HepG2 (cell line): ENCODE results near the gene CIB2. TPM values are rescaled to one million over a fixed set of nuclear protein-coding genes. Genes with fewer than 3 reads are reported as not detected.

ENCODE experiments used
- ATF1 ChIP-seq: IDR thresholded peaks from 2 replicates; pipeline ENCODE4 v1.6.1; 2016; ENCODE audit warnings: mild to moderate bottlenecking, control low read depth
- CBX1 ChIP-seq: IDR thresholded peaks from one replicate; pipeline ENCODE4 v1.6.1; 2016; ENCODE audit warnings: antibody characterized with exemption, low read depth
- FOSL2 ChIP-seq: sonication (generic); formaldehyde crosslinking; IDR thresholded peaks from 2 replicates; pipeline ENCODE4 v1.4.0; 2020; ENCODE audit warnings: missing genetic modification reagents
- GFI1 ChIP-seq: sonication (generic); formaldehyde crosslinking; IDR thresholded peaks from 2 replicates; pipeline ENCODE4 v1.5.0; 2020; ENCODE audit warnings: missing genetic modification reagents, mild to moderate bottlenecking, borderline replicate concordance
- KIAA2018 ChIP-seq: sonication (generic); formaldehyde crosslinking; IDR thresholded peaks from 2 replicates; pipeline ENCODE4 v1.5.0; 2020; ENCODE audit warnings: mild to moderate bottlenecking, missing genetic modification reagents, borderline replicate concordance
- MTA1 ChIP-seq: sonication (generic); formaldehyde crosslinking; IDR thresholded peaks from 2 replicates; pipeline ENCODE4 v1.4.0; 2020; ENCODE audit warnings: missing genetic modification reagents, mild to moderate bottlenecking, borderline replicate concordance
- SAP130 ChIP-seq: IDR thresholded peaks from 2 replicates; pipeline ENCODE4 v1.6.1; 2016; ENCODE audit warnings: low read depth
- TAF1 ChIP-seq: sonication (generic); formaldehyde crosslinking; IDR thresholded peaks from 2 replicates; pipeline ENCODE4 v1.4.0; 2020; ENCODE audit warnings: missing genetic modification reagents
- TFDP1 ChIP-seq: IDR thresholded peaks from 2 replicates; pipeline ENCODE4 v1.6.1; 2016; ENCODE audit warnings: missing compliant biosample characterization, missing genetic modification reagents, borderline replicate concordance
- ZMAT5 ChIP-seq: sonication (generic); formaldehyde crosslinking; IDR thresholded peaks from 2 replicates; pipeline ENCODE4 v1.5.0; 2020; ENCODE audit warnings: mild to moderate bottlenecking, low read depth, missing genetic modification reagents, borderline replicate concordance
- ZNF24 ChIP-seq: fragments of 450-650 bp; IDR thresholded peaks from 2 replicates; pipeline ENCODE4 v1.6.1; 2017; ENCODE audit warnings: antibody characterized with exemption, mild to moderate bottlenecking
- ZNF333 ChIP-seq: sonication (generic); formaldehyde crosslinking; IDR thresholded peaks from 2 replicates; pipeline ENCODE4 v1.4.0; 2020; ENCODE audit warnings: mild to moderate bottlenecking, missing genetic modification reagents, borderline replicate concordance
- ZNF367 ChIP-seq: sonication (generic); formaldehyde crosslinking; IDR thresholded peaks from 2 replicates; pipeline ENCODE4 v1.4.0; 2020; ENCODE audit warnings: missing genetic modification reagents, borderline replicate concordance
- ZNF580 ChIP-seq: IDR thresholded peaks from 2 replicates; pipeline ENCODE4 v1.6.1; 2016; ENCODE audit warnings: low read depth, borderline replicate concordance
- ZNF75D ChIP-seq: sonication (generic); formaldehyde crosslinking; IDR thresholded peaks from 2 replicates; pipeline ENCODE4 v1.8.1; 2023; ENCODE audit warnings: missing genetic modification reagents, mild to moderate bottlenecking, borderline replicate concordance
- polyA plus RNA-seq, 8 experiments: library from polyadenylated mRNA; depleted of rRNA in 3 of 8; stranded (reverse) in 7 of 8; unstranded in 1 of 8; fragments of >200 nt; fragmentation: Illumina TruSeq in 4 of 8; extraction: Trizol in 4 of 8; gene quantifications; 2 replicates each; pipeline versions ENCODE4 v1.2.1 to v1.2.3, GENCODE V29; 2011 to 2016; ENCODE audit warnings: low read depth in 4 of 8, missing spikeins in 1 of 8, mixed read lengths in 1 of 8; ENCODE audit not compliant: insufficient read depth in 1 of 8
- total RNA-seq, 5 experiments: library from RNA; depleted of rRNA; stranded (reverse); fragments of >200 nt; fragmentation: Illumina TruSeq; extraction: Trizol; gene quantifications; 2 replicates each; pipeline ENCODE4 v1.2.3, GENCODE V29; 2016; ENCODE audit warnings: low read depth in 1 of 5

Gene CIB2
- total and polyA plus RNA-seq, 2 of the 13 experiments (the other 11 are each of a cell fraction or from before 2014, with no cell fraction given) = 1.4 to 1.5 TPM

GRCh38 chr15:78149068-78149804 is 18.0 kb upstream of the CIB2 start, which contains the start of gene IDH3A (continued):
- no peak for TF ChIP-seq ZNF580 (CRISPR knock-in tag)
- TF ChIP-seq ZMAT5 (CRISPR knock-in tag) = no peak
- TF ChIP-seq GFI1 (CRISPR knock-in tag) = no peak
- TF ChIP-seq ZNF367 (CRISPR knock-in tag) = no peak
- peak; percentile 41 for TF ChIP-seq CBX1
- no peak; the same call in 1 of the 2 replicates for TF ChIP-seq TFDP1 (CRISPR knock-in tag)
- no peak for TF ChIP-seq ZNF24
- TF ChIP-seq ZNF333 (CRISPR knock-in tag) = no peak
- TF ChIP-seq FOSL2 (CRISPR knock-in tag) = peak; percentile 21; the same call in 1 of the 2 replicates
- no peak for TF ChIP-seq KIAA2018
- peak; percentile 91 for TF ChIP-seq SAP130 (CRISPR knock-in tag)
- no peak for TF ChIP-seq ATF1 (CRISPR knock-in tag)
- TF ChIP-seq MTA1 = peak; percentile 60; the same call in 1 of the 2 replicates
- no peak for TF ChIP-seq ZNF75D (CRISPR knock-in tag)
- peak; percentile 45; the same call in 1 of the 2 replicates for TF ChIP-seq TAF1 (CRISPR knock-in tag)
